A549 (cell line): ENCODE data around the gene TTLL11. TPM values are rescaled to one million over a fixed set of nuclear protein-coding genes. Genes with fewer than 3 reads are reported as not detected.

ENCODE experiments used
- ATAC-seq, 2 experiments: fragments of 200-7000 bp in 1 of 2; fragments of >200 bp in 1 of 2; cut with Nextera tagmentation in 1 of 2; cut with Tn5 transposase in 1 of 2; 3 replicates each; pipeline versions ENCODE4 v1.8.0 to v1.9.1; 2018 to 2020; ENCODE audit warnings: mild to moderate bottlenecking in 1 of 2, moderate library complexity in 1 of 2
- CTCF ChIA-PET: fragments of 300-600 bp; sonication (Branson Sonifier 250); formaldehyde crosslinking; extraction: SDS; loops from one replicate; lab custom pipeline; 2021; ENCODE audit warnings: antibody characterized with exemption, inconsistent platforms; lab: Yijun Ruan, JAX
- POLR2A ChIA-PET: fragments of 350-600 bp; formaldehyde crosslinking; extraction: SDS; loops from one replicate; lab custom pipeline; 2021; ENCODE audit warnings: antibody characterized with exemption, inconsistent platforms; lab: Yijun Ruan, JAX
- DNase-seq, 2 experiments: peaks; one replicate each; pipeline versions ENCODE4 v3.0.0 to v3.0.0-alpha.2; 2011 to 2016; ENCODE audit warnings: low read depth in 1 of 2, low spot score in 1 of 2
- FAIRE-seq: peaks from 2 replicates; lab custom pipeline; 2011; peaks lifted over from hg19 to GRCh38; lab: Jason Lieb, UNC
- H3K27ac ChIP-seq, 2 experiments: fragments of >200 bp; sonication (Bioruptor Twin); formaldehyde crosslinking; 3 replicates each; pipeline ENCODE4 v1.5.1; 2016 to 2017
- H3K4me1 ChIP-seq: fragments of >200 bp; sonication (Bioruptor Twin); formaldehyde crosslinking; 3 replicates; pipeline ENCODE4 v1.6.1; 2016
- H3K4me2 ChIP-seq: fragments of >200 bp; sonication (Bioruptor Twin); formaldehyde crosslinking; 3 replicates; pipeline ENCODE4 v1.6.1; 2016
- H3K4me3 ChIP-seq: fragments of >200 bp; sonication (Bioruptor Twin); formaldehyde crosslinking; 3 replicates; pipeline ENCODE4 v1.5.1; 2016
- H3K9me3 ChIP-seq: fragments of >200 bp; sonication (Bioruptor Twin); formaldehyde crosslinking; 3 replicates; pipeline ENCODE4 v1.6.1; 2016
- BHLHE40 ChIP-seq: IDR thresholded peaks from 2 replicates; pipeline ENCODE4 v1.6.1; 2012; ENCODE audit warnings: low read depth, low read length, inconsistent platforms
- CBX8 ChIP-seq: fragments of 200-600 bp; sonication (generic); IDR thresholded peaks from 2 replicates; pipeline ENCODE4 v1.6.1; 2016
- CHD4 ChIP-seq: fragments of 200-600 bp; sonication (generic); IDR thresholded peaks from 2 replicates; pipeline ENCODE4 v1.6.1; 2016; ENCODE audit warnings: antibody characterized with exemption, mild to moderate bottlenecking, borderline replicate concordance
- FOSL2 ChIP-seq, 2 experiments: fragments of 450-650 bp in 1 of 2; fragments of >200 bp in 1 of 2; sonication (Bioruptor Twin) in 1 of 2; formaldehyde crosslinking; IDR thresholded peaks; 2 replicates each; pipeline versions ENCODE4 v1.5.0 to v1.6.1; 2016 to 2020; ENCODE audit warnings: mild to moderate bottlenecking in 1 of 2, moderate library complexity in 1 of 2
- GATA3 ChIP-seq: IDR thresholded peaks from 2 replicates; pipeline ENCODE4 v1.6.1; 2012; ENCODE audit warnings: borderline replicate concordance
- HDAC2 ChIP-seq: fragments of 200-600 bp; sonication (generic); IDR thresholded peaks from 2 replicates; pipeline ENCODE4 v1.6.1; 2016
- HOXA7 ChIP-seq: fragments of 250-450 bp; sonication (Bioruptor Pico); IDR thresholded peaks from 2 replicates; pipeline ENCODE4 v1.5.0; 2020; ENCODE audit warnings: mild to moderate bottlenecking, moderate library complexity
- HOXB13 ChIP-seq: fragments of 250-450 bp; sonication (Bioruptor Pico); IDR thresholded peaks from 2 replicates; pipeline ENCODE4 v1.5.0; 2020; ENCODE audit warnings: low read depth, mild to moderate bottlenecking, moderate library complexity
- JUNB ChIP-seq: fragments of >200 bp; sonication (Bioruptor Twin); formaldehyde crosslinking; IDR thresholded peaks from 2 replicates; pipeline ENCODE4 v1.6.1; 2016
- MAFK ChIP-seq: fragments of 450-650 bp; IDR thresholded peaks from 2 replicates; pipeline ENCODE4 v1.6.1; 2014; ENCODE audit not compliant: partially characterized antibody
- MYC ChIP-seq: IDR thresholded peaks from 2 replicates; pipeline ENCODE4 v1.6.1; 2012; ENCODE audit warnings: mild to moderate bottlenecking, inconsistent platforms, low read length, improper control_type of control experiment, borderline replicate concordance
- RAD21 ChIP-seq, 2 experiments: fragments of >200 bp in 1 of 2; sonication (Bioruptor Twin) in 1 of 2; formaldehyde crosslinking in 1 of 2; IDR thresholded peaks in 1 of 2; conservative IDR thresholded peaks in 1 of 2; 2 replicates in 1 of 2; 3 replicates in 1 of 2; pipeline ENCODE4 v1.6.1; 2012 to 2018; ENCODE audit warnings: inconsistent platforms in 1 of 2
- RFX5 ChIP-seq: fragments of 450-650 bp; IDR thresholded peaks from 2 replicates; pipeline ENCODE4 v1.7.1; 2014; ENCODE audit warnings: antibody characterized with exemption, mild to moderate bottlenecking, moderate library complexity
- SMC3 ChIP-seq: fragments of >200 bp; sonication (Bioruptor Twin); formaldehyde crosslinking; IDR thresholded peaks from 3 replicates; pipeline ENCODE4 v1.6.1; 2018; ENCODE audit warnings: inconsistent platforms
- ZSCAN20 ChIP-seq: fragments of 250-450 bp; sonication (Bioruptor Pico); IDR thresholded peaks from 2 replicates; pipeline ENCODE4 v1.8.0; 2022; ENCODE audit warnings: mild to moderate bottlenecking, moderate library complexity
- WGBS: methylation state at CpG from one replicate; pipeline ENCODE4 v1.1.6; 2017; ENCODE audit errors: missing lambda C conversion rate; 5-methylcytosine and 5-hydroxymethylcytosine counted together
- polyA plus RNA-seq, 4 experiments: library from polyadenylated mRNA; depleted of rRNA in 3 of 4; stranded (reverse); fragments of >200 nt; fragmentation: RNase III in 1 of 4; extraction: RNeasy Plus Mini Kit Qiagen cat#74134 plus additional on column Dnase treatment in 1 of 4; gene quantifications; 2 replicates in 3 of 4; 3 replicates in 1 of 4; pipeline ENCODE4 v1.2.3, GENCODE V29; 2011 to 2017
- TF ChIP-seq, protein P1 (sequence below): IDR thresholded peaks from 2 replicates; pipeline ENCODE4 v1.6.1; 2012; ENCODE audit warnings: low read depth, borderline replicate concordance
- TF ChIP-seq, protein P2 (sequence below): fragments of >200 bp; sonication (Bioruptor Twin); formaldehyde crosslinking; IDR thresholded peaks from 2 replicates; pipeline ENCODE4 v1.6.1; 2016
- TF ChIP-seq, protein P3 (sequence below): IDR thresholded peaks from 2 replicates; pipeline ENCODE4 v1.6.1; 2012
- TF ChIP-seq, protein P4 (sequence below): fragments of 200-600 bp; sonication (generic); IDR thresholded peaks from 2 replicates; pipeline ENCODE4 v1.6.1; 2016; ENCODE audit warnings: antibody characterized with exemption, mild to moderate bottlenecking, moderate library complexity
- TF ChIP-seq, protein P5 (sequence below): fragments of >200 bp; sonication (Bioruptor Twin); formaldehyde crosslinking; IDR thresholded peaks from 3 replicates; pipeline ENCODE4 v1.5.1; 2016

The TTLL11 gene
- polyA plus RNA-seq, 2 of the 4 experiments (the other 2 are of a cell fraction): 1.8 to 2.6 TPM

DNA sequence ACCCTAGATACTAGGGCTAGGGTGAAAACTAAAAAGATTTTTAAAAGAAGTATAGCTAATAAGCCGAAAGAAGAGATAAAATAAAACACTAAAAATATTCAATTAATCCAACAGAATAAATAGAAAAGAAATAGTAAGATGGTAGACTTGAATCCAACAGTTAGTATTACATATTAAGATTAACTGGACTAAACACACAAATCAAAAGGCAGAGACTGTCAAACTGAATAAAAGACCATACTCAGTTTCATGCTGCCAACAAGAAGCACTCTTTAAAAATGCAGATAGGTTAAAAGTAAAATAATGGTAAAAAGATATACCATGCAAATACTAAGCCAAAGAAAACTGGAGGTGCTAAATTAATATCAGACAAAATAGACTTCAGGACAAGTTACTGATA lies 65.0 kb downstream of the TTLL11 start:
- POLR2A ChIA-PET: no interaction called here
- FAIRE-seq (no peak), DNase-seq (no peak)
- Histone ChIP-seq H3K27ac (no peak overlapping the region), H3K4me1 (peaks cover 32% of the 10 kb centered on the region)
- TF ChIP-seq MYC (no peak), ZSCAN20 (CRISPR knock-in tag) (no peak), CHD4 (no peak), GATA3 (no peak), JUNB (no peak), MAFK (no peak), RFX5 (no peak), HOXA7 (CRISPR knock-in tag) (no peak), HDAC2 (no peak)
- TF ChIP-seq, protein P1, sequence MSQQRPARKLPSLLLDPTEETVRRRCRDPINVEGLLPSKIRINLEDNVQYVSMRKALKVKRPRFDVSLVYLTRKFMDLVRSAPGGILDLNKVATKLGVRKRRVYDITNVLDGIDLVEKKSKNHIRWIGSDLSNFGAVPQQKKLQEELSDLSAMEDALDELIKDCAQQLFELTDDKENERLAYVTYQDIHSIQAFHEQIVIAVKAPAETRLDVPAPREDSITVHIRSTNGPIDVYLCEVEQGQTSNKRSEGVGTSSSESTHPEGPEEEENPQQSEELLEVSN: no peak
- TF ChIP-seq, protein P2, sequence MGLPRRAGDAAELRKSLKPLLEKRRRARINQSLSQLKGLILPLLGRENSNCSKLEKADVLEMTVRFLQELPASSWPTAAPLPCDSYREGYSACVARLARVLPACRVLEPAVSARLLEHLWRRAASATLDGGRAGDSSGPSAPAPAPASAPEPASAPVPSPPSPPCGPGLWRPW: no peak
- TF ChIP-seq, protein P3, sequence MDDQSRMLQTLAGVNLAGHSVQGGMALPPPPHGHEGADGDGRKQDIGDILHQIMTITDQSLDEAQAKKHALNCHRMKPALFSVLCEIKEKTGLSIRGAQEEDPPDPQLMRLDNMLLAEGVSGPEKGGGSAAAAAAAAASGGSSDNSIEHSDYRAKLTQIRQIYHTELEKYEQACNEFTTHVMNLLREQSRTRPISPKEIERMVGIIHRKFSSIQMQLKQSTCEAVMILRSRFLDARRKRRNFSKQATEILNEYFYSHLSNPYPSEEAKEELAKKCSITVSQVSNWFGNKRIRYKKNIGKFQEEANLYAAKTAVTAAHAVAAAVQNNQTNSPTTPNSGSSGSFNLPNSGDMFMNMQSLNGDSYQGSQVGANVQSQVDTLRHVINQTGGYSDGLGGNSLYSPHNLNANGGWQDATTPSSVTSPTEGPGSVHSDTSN: no peak
- TF ChIP-seq, protein P4, sequence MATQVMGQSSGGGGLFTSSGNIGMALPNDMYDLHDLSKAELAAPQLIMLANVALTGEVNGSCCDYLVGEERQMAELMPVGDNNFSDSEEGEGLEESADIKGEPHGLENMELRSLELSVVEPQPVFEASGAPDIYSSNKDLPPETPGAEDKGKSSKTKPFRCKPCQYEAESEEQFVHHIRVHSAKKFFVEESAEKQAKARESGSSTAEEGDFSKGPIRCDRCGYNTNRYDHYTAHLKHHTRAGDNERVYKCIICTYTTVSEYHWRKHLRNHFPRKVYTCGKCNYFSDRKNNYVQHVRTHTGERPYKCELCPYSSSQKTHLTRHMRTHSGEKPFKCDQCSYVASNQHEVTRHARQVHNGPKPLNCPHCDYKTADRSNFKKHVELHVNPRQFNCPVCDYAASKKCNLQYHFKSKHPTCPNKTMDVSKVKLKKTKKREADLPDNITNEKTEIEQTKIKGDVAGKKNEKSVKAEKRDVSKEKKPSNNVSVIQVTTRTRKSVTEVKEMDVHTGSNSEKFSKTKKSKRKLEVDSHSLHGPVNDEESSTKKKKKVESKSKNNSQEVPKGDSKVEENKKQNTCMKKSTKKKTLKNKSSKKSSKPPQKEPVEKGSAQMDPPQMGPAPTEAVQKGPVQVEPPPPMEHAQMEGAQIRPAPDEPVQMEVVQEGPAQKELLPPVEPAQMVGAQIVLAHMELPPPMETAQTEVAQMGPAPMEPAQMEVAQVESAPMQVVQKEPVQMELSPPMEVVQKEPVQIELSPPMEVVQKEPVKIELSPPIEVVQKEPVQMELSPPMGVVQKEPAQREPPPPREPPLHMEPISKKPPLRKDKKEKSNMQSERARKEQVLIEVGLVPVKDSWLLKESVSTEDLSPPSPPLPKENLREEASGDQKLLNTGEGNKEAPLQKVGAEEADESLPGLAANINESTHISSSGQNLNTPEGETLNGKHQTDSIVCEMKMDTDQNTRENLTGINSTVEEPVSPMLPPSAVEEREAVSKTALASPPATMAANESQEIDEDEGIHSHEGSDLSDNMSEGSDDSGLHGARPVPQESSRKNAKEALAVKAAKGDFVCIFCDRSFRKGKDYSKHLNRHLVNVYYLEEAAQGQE: no peak
- TF ChIP-seq, all 56 proteins: peak for 0
- H3K4me3 ChIP-seq: no peak overlapping the region
- WGBS: 88% methylated on average over 1 of the region's 1 CpG
- CTCF ChIA-PET: interaction anchor here (0.7 to 1.4 kb wide), 4 partner anchors 12 to 396 kb away, joined by 3 to 4 read pairs (median 3); no protein-coding TSS in a partner anchor
- no peak overlapping the region for H3K4me2 ChIP-seq
- ATAC-seq: no peak
- H3K9me3 ChIP-seq: no peaks in the 10 kb centered on the region

DNA sequence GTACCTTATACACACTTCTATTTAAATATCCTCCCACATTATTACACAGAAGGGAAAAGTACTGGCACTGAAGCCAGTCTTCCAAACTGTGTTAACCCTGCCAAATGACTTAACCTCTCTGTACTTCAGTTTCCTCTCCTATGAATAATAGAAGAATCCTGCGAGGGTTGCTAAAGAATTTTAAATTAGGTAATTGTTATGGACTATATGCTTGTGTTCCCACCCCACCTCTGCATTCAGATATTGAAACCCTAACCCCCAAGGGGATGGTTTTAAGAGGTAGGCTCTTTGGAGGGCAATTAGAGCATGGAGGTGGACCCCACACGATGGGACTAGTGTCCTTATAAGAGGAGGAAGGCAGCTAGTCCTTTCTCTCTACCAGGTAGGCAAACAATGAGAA lies 72.7 kb downstream of the TTLL11 start:
- 56% methylated on average over 2 of the region's 2 CpGs for WGBS
- no peak for FAIRE-seq
- no peak overlapping the region for H3K4me3 ChIP-seq
- ChIA-PET CTCF (no interaction called here), POLR2A (interaction anchor here (0.6 kb wide), 1 partner anchor 10 kb away, joined by 3 read pairs; no protein-coding TSS in a partner anchor)
- TF ChIP-seq, protein P3: no peak
- TF ChIP-seq HDAC2: no peak
- H3K4me2 ChIP-seq: no peak overlapping the region
- H3K27ac ChIP-seq: no peak overlapping the region
- no peak for ATAC-seq
- no peaks in the 10 kb centered on the region for H3K9me3 ChIP-seq
- DNase-seq: no peak
- H3K4me1 ChIP-seq: no peaks in the 10 kb centered on the region

DNA sequence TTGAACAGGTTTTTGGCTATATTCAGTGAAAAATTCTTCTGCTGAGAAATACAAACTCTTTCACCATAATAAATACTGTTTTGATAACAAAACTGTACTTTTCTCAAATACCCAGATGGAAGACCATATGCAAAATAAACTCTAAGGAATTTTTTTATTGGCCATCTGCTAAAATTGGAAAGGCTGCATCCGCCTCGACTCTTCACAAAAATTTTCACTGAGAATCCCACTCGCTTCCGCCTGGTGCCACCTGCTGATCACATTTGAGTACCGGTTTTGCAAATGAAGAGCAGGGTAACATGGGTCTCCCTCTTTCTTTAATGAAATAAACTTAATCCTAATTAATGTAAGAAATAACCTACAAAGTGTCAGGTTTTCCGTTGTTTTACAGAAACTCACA lies 76.4 kb downstream of the TTLL11 start:
- ChIA-PET CTCF (interaction anchor here (0.8 to 1.3 kb wide), 4 partner anchors 11 to 326 kb away, joined by 3 read pairs; no protein-coding TSS in a partner anchor), POLR2A (no interaction called here)
- TF ChIP-seq RAD21 (conservative IDR thresholded peaks at IDR 0.05 in 1 of 2, IDR thresholded peaks at IDR 0.05 in 1 of 2): peak; percentile 28 to 46; a peak in 2 of 5 replicates
- no peak for TF ChIP-seq FOSL2 (IDR thresholded peaks at IDR 0.05)
- no peak for TF ChIP-seq FOSL2 (CRISPR knock-in tag; IDR thresholded peaks at IDR 0.05)
- TF ChIP-seq SMC3: peak; percentile 27; the same call in 1 of the 3 replicates
- no peak for TF ChIP-seq HOXB13 (CRISPR knock-in tag)
- no peak for TF ChIP-seq CBX8
- TF ChIP-seq GATA3: no peak
- TF ChIP-seq, protein P2: no peak
- no peak for TF ChIP-seq BHLHE40
- TF ChIP-seq, protein P3: no peak
- TF ChIP-seq, protein P5, sequence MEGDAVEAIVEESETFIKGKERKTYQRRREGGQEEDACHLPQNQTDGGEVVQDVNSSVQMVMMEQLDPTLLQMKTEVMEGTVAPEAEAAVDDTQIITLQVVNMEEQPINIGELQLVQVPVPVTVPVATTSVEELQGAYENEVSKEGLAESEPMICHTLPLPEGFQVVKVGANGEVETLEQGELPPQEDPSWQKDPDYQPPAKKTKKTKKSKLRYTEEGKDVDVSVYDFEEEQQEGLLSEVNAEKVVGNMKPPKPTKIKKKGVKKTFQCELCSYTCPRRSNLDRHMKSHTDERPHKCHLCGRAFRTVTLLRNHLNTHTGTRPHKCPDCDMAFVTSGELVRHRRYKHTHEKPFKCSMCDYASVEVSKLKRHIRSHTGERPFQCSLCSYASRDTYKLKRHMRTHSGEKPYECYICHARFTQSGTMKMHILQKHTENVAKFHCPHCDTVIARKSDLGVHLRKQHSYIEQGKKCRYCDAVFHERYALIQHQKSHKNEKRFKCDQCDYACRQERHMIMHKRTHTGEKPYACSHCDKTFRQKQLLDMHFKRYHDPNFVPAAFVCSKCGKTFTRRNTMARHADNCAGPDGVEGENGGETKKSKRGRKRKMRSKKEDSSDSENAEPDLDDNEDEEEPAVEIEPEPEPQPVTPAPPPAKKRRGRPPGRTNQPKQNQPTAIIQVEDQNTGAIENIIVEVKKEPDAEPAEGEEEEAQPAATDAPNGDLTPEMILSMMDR: peak; percentile 39
- TF ChIP-seq HDAC2: no peak
- no peak for DNase-seq
- Histone ChIP-seq H3K9me3 (no peaks in the 10 kb centered on the region), H3K4me2 (no peak overlapping the region), H3K4me3 (no peak overlapping the region), H3K4me1 (no peaks in the 10 kb centered on the region), H3K27ac (no peak overlapping the region)
- ATAC-seq: no peak
- WGBS: 55% methylated on average over 6 of the region's 6 CpGs
- no peak for FAIRE-seq
